Renal cortical epithelial cell (primary cell): Measurements from ENCODE around the gene HLF. TPM values are rescaled to one million over a fixed set of nuclear protein-coding genes. Genes with fewer than 3 reads are reported as not detected.
A peak's percentile ranks its signal among the peaks of the same experiment; 100 is the strongest.

ENCODE experiments used
- DNase-seq: peaks from one replicate; pipeline ENCODE4 v3.0.0-alpha.2; 2011; ENCODE audit warnings: low read depth
- total RNA-seq: library from RNA; depleted of rRNA; stranded (reverse); fragments of >200 nt; gene quantifications from 2 replicates; pipeline ENCODE4 v1.2.3, GENCODE V29; 2014

Gene HLF
- total RNA-seq, 1 donor from 2014 or later: 1.9 TPM

DNA sequence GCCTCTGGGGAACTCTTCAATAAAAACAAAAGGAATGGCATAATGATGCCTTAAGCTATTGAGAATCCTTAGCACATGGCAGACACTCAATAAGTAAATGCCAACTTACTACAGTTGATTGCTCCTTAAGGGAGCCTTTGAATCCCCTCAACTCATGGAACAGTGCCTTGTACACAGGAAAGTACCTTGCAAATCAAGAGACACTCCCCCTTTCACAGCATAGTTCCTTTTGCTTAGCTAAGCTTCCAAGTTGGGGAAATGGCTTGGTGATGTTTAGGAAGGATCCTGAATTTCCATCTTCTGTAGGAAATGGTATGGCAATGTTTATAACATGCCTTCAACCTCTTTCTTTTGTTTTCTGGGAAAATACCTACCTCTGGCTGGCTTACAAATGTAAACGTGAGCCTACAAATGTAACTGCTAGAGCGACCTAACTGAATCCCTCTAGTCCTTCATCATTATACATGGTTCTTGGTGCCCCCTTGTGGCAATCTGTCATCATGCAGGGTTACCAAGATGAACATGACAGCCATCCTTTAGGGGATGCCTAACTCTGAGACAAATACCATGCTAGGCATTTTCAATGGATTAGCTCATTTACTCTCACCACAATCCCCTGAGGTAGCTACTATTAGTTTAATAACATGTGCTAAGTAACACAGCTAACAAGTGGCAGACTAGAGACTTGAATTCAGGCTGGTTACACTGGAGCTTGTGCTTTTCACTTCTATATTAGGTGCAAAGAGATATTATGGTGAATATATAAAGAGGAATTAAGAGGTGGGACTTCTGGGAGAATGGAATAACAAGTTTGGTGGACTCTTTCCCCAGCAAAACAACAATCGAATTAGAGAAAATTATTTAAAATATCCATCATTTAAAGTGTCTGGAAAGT, 91.9 kb downstream of the HLF start:
- DNase-seq: peak; percentile 74

DNA sequence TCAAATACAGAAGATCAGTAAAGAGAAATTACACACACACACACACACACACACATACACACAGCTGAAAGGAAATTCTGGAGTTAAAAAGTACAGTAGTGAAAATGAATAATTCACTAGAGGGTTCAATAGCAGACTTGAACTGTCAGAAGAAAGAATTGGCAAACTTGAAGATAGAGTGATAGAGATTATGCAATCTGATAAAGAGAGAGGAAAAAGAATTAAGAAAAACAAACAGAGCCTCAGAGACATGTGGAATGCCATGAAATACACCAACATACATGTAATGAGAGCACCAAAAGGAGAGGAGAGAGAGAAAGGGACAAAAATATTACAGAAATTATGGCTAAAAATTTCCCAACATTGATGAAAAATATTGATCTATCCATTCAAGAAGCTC, 96.2 kb downstream of the HLF start:
- no peak for DNase-seq

DNA sequence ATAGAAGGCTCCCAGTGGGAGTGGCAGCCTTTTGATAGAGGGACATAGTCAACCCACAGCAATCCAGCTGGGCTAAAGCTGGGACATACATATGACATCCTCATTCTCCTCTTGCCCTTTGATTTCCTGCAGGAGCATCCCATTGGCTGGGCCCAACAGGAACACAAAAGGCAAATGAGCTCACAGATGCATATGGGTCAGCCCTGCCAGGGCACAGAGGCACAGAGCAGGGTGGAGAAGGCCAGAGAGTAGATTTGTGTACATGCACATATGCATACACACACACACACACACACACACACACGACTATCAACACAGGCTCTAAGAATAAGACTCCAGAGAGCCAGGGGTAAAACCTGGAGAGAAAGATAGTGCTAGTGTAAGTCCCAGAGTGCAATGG, 98.3 kb downstream of the HLF start:
- no peak for DNase-seq

DNA sequence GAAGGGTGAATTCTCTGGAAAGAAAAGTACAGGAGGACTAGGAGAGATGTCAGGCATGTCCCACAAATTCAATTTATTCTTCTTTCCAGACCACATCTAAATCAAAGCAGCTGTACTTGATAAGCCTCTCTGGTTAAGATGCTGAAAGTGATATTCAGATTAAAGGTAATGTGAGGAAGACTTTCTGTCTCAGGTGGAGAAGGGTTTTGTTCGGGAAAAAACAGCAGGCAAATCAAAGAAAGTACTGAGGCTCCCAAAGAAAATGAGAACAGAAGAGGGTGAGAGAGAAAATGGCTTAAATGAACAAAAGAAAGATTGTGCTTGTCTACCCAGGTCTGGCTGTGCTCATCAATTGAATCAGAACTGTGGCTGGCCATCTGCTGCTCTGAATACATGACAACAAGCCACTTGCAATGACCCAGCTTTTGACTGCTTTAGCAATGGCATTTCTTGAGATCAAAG, 101.3 kb downstream of the HLF start:
- no peak for DNase-seq

DNA sequence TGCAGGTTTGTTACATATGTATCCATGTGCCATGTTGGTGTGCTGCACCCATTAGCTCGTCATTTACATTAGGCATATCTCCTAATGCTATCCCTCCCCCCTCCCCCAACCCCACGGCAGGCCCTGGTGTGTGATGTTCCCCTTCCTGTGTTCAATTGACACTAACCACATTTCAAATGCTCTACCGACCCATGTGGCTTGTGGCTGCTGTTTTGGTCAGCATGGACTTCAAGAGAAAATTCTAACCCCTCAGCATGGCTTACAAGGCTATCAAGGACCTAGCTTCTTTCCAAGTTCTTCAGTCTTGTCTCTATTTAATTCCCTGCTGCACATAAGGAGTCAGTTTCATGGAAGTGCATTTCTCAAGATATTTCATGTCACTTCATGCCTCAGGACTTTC, 103.9 kb downstream of the HLF start:
- no peak for DNase-seq

Other genes with a start within 250 kb of the HLF start
- gene MMD, start 156.9 kb downstream of the HLF start, total RNA-seq: 33.1 and 57.5 TPM in 2 replicates
- gene SMIM36, start 246.5 kb downstream of the HLF start, total RNA-seq: not detected in 2 replicates